GM10266 (cell line): ENCODE results near the gene TIE1.

Experiments used
- DNase-seq: peaks from one replicate; pipeline ENCODE4 v3.0.0; 2012; ENCODE audit errors: extremely low spot score
- TF ChIP-seq, protein P1 (sequence below): IDR thresholded peaks from 2 replicates; pipeline ENCODE4 v1.5.1; 2012; ENCODE audit warnings: mild to moderate bottlenecking, low read depth; ENCODE audit not compliant: control insufficient read depth, insufficient read depth; ENCODE audit errors: missing control alignments

The TIE1 gene

DNA sequence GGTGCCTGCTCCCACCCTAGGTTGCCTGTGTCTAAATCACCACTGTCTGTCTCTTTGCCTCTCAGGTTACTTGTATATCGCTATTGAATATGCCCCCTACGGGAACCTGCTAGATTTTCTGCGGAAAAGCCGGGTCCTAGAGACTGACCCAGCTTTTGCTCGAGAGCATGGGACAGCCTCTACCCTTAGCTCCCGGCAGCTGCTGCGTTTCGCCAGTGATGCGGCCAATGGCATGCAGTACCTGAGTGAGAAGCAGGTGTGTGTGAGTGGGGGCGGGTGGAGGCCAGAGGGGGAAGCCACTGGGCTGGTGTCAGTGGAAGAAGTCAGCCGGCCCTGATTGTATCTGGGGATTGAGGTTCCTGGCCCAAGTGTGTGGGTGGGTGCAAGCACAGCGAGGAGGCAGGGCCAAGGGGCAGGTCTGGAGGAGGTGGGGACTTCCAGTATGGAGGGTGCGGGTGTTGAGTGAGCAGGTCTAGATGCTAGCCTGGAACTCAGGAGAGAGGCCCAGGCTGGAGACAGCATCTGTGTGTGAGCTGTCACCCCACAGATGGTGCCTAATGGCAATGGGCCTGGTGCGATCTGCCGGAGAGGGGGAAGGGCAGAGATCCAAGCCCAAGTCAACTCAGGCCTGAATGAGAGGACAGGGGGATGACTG lies 17.2 kb downstream of the TIE1 start:
- DNase-seq = no peak
- TF ChIP-seq, protein P1, sequence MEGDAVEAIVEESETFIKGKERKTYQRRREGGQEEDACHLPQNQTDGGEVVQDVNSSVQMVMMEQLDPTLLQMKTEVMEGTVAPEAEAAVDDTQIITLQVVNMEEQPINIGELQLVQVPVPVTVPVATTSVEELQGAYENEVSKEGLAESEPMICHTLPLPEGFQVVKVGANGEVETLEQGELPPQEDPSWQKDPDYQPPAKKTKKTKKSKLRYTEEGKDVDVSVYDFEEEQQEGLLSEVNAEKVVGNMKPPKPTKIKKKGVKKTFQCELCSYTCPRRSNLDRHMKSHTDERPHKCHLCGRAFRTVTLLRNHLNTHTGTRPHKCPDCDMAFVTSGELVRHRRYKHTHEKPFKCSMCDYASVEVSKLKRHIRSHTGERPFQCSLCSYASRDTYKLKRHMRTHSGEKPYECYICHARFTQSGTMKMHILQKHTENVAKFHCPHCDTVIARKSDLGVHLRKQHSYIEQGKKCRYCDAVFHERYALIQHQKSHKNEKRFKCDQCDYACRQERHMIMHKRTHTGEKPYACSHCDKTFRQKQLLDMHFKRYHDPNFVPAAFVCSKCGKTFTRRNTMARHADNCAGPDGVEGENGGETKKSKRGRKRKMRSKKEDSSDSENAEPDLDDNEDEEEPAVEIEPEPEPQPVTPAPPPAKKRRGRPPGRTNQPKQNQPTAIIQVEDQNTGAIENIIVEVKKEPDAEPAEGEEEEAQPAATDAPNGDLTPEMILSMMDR = no peak

DNA sequence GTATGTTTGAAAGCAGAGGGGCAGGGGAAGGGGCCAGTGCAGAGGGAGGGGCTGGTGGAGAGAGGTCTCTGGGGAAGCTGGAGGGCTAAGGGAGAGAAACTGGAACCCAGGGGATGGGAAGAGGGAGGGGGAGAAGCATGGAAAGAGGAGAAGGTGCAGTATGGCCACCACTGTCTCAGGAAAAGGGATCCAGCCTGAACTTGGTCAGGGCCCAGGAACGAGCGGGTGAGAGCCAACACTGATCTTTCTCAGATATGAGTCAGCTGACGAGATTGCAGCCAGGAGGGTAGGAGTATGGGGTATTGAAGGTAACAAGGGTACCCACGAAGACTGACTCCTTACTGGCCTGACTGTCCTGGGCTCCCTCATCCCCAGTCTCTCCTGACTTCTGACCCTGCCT lies 18.0 kb downstream of the TIE1 start:
- DNase-seq = no peak
- TF ChIP-seq, protein P1 = no peak

DNA sequence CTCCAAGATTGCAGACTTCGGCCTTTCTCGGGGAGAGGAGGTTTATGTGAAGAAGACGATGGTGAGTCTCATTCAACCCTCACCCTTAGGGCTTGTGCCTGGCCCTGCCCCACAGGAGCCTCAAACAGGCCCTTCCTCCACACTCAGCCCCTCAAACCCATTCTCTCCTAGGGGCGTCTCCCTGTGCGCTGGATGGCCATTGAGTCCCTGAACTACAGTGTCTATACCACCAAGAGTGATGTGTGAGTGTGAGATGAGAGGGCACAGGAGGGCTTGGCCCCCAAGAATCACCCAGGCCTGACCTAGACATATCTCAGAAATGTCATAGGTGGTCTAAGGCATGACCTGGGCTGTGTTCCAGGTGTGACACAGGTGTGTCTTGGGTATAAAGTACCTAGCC lies 18.5 kb downstream of the TIE1 start:
- no peak for DNase-seq
- TF ChIP-seq, protein P1 = no peak

DNA sequence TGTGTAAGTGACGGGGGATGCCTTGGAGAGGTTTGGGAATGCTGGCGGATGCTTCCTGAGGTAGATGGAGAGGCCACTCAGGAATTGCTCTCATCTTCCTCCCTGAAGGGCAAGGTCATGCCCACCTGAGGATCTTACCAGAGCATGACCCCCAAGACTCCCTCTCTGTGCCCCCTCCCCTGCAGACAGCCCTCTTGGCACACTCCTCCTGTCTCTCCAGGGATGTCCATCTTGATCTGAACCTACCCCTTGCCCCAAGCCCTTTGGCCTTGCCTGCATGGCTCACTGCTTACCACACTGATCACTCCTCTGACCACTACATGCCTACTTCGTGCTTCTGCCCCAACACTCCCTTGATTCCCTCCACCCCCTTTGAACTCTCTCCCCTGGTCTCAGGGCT lies 19.0 kb downstream of the TIE1 start:
- TF ChIP-seq, protein P1 = no peak
- DNase-seq = no peak

DNA sequence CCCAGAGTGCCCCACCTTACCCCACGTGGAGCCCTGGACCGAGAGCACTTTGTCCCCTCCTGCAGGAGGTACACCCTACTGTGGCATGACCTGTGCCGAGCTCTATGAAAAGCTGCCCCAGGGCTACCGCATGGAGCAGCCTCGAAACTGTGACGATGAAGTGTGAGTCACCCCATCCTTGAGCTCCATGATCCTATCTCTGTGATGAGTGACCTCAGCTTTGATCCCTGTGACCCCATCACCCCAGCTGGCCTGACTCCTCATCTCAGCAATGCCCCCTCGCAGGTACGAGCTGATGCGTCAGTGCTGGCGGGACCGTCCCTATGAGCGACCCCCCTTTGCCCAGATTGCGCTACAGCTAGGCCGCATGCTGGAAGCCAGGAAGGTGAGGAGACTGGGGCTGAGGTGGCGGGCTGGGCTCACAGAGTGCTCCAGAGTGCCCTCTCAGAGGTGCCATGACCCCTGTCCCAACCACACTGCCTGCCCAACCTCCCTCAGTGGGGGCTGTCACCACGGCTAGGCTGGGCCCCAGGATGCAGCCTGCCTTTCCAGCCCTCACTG lies 20.6 kb downstream of the TIE1 start:
- DNase-seq = no peak
- TF ChIP-seq, protein P1 = no peak

DNA sequence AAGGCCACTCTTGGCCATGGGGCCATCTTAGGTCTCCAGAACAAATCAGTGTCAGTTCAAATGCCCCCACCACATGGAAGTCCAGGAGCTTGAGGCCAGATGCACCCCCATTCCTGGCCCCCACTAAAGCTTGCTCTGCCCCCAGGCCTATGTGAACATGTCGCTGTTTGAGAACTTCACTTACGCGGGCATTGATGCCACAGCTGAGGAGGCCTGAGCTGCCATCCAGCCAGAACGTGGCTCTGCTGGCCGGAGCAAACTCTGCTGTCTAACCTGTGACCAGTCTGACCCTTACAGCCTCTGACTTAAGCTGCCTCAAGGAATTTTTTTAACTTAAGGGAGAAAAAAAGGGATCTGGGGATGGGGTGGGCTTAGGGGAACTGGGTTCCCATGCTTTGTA lies 21.7 kb downstream of the TIE1 start:
- DNase-seq = no peak
- TF ChIP-seq, protein P1 = no peak

DNA sequence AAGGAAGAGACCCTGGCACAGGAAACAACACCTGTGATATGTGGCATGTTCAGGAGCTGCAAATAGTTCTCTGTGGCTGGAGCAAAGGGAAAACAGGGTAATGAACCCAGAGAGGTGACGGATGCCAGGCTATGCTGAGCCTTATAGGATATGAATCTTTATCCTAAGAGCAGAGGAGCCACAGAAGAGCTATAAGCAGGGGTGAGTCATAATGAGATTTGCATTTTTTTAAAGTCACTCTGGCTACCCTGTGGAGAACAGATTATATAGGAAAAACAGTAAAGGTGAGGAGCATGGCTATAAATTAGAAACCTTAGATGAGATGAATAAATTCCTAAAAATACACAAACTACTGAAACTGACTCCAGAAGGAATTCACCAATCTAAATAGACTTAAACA lies 24.0 kb downstream of the TIE1 start:
- TF ChIP-seq, protein P1 = no peak
- no peak for DNase-seq
